Measurements from ENCODE around the gene METTL4. TPM values are rescaled to one million over a fixed set of nuclear protein-coding genes. Genes with fewer than 3 reads are reported as not detected.
A peak's percentile ranks its signal among the peaks of the same experiment; 100 is the strongest.
"Not testable (repeated sequence)": the region's sequence is repeated elsewhere in the genome, so short reads cannot be mapped to it uniquely, and the experiment has no call there.

The METTL4 gene
- total and polyA plus RNA-seq, 5 experiments from 2014 or later: 14.7 to 41.6 (median 17.5) TPM

DNA sequence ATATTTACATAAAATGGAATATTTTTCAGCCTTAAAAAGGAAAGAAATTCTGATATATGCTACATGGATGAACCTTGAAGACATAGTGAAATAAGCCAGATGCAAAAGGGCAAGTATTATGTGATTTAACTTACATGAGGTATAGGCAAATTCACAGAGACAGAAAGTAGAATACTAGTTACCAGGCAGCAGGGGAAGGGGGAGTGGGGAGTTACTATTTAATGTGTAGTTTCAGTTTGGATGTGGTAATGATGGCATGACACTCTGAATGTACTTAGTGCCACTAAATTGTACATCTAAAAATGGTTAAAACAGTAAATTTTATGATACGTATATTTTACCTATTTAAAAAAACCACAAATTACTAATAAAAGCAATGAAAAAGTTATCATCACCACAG lies 12.1 kb downstream of the METTL4 start:
- Mint-ChIP-seq H3K9me3 (no peaks in the 10 kb centered on the region), H3K27ac (peak overlapping the region in 2 of 10 donors; percentile 15 to 46), H3K4me1 (peaks cover 5 to 20% (median 14%) of the 10 kb centered on the region in 4 donors), H3K27me3 (no peaks in the 10 kb centered on the region), H3K4me3 (no peak overlapping the region), H3K36me3 (peaks cover 4 to 62% (median 21%) of the 10 kb centered on the region in 3 donors)
- ATAC-seq (no peak), DNase-seq (no peak)
- POLR2A ChIA-PET: no interaction called here

DNA sequence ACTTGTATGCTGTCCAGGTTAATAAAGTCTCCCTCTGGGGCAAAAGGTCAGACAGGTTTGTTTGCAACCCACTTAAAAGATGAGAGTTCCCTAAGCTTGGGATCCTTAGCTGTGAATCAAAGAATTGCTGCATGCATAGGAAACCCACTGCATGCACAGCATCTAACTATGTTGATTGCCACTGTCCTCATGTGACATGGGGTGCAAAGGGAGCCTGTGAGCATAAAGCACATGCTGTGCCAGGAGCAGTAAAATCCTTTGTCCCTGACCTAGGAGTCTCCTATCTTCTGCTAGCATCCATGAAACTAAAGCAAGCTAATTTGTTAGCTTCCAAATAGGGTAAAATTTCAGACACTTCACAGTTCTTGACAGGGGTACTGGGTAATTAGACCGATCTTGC lies 13.8 kb downstream of the METTL4 start:
- H3K4me3 Mint-ChIP-seq: no peak overlapping the region
- peaks cover 4 to 67% (median 17%) of the 10 kb centered on the region in 3 donors for H3K36me3 Mint-ChIP-seq
- POLR2A ChIA-PET: interaction anchor here (1.3 kb wide), 1 partner anchor 13 kb away, joined by 3 read pairs; no protein-coding TSS in a partner anchor
- H3K9me3 Mint-ChIP-seq: no peaks in the 10 kb centered on the region
- H3K27ac Mint-ChIP-seq: no peak overlapping the region
- no peak for ATAC-seq
- DNase-seq: no peak
- peaks cover 5 to 21% (median 15%) of the 10 kb centered on the region in 4 donors for H3K4me1 Mint-ChIP-seq
- no peaks in the 10 kb centered on the region for H3K27me3 Mint-ChIP-seq

DNA sequence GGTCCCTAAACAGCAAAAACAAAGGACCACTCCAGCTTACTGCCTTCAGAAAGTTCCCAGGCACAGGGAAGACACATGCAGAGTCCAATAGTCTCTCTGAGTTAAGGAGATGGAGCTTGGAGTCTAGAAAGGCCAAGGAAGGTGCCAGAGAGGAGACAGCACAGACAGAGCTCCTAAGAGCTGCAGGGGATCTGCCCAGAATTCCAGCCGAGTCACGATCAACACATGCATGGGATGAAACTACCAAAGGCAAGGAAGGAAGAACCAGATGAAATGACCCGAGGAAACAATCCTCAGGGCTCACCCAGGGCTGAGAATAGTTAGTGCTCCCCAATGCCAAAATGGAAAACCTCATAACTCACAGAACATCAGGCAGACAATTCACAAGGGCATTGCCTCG lies 15.4 kb downstream of the METTL4 start:
- H3K4me1 Mint-ChIP-seq: peaks cover 5 to 21% (median 15%) of the 10 kb centered on the region in 4 donors
- POLR2A ChIA-PET: no interaction called here
- no peaks in the 10 kb centered on the region for H3K27me3 Mint-ChIP-seq
- H3K4me3 Mint-ChIP-seq: no peak overlapping the region
- H3K27ac Mint-ChIP-seq: peak overlapping the region in 5 of 10 donors; percentile 34 to 66 (median 46)
- ATAC-seq (no peak), DNase-seq (no peak)
- H3K36me3 Mint-ChIP-seq: peaks cover 4 to 61% (median 14%) of the 10 kb centered on the region in 3 donors
- no peaks in the 10 kb centered on the region for H3K9me3 Mint-ChIP-seq

DNA sequence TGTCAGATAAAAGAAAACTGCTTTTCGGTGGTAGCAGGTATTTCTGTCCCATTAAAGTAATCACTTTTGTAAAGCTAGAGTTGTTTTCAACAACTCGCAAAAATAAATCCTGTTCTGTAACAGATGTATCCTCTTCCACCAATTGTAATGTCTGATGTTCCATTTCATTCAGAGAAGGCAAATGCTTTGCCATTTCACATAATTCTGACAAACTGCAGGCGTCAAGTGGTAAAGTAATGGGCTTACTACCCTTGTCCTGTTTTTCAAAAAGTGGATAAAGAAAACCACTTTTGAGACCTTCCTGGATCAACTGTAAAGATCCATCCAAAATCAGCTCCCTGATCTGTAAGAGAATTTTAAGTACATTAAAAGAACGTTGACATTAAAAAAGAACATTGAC lies 16.6 kb downstream of the METTL4 start:
- H3K27ac Mint-ChIP-seq: peak overlapping the region in 1 of 10 donors; percentile 39
- no peak for ATAC-seq
- peaks cover 9 to 60% (median 19%) of the 10 kb centered on the region in 3 donors for H3K36me3 Mint-ChIP-seq
- H3K9me3 Mint-ChIP-seq: no peaks in the 10 kb centered on the region
- POLR2A ChIA-PET: interaction anchor here (2.4 kb wide), 1 partner anchor 101 kb away, joined by 6 read pairs; the partner anchor contains the start of gene SMCHD1
- H3K4me3 Mint-ChIP-seq: no peak overlapping the region
- peaks cover 5 to 21% (median 15%) of the 10 kb centered on the region in 4 donors for H3K4me1 Mint-ChIP-seq
- DNase-seq: no peak
- H3K27me3 Mint-ChIP-seq: no peaks in the 10 kb centered on the region

DNA sequence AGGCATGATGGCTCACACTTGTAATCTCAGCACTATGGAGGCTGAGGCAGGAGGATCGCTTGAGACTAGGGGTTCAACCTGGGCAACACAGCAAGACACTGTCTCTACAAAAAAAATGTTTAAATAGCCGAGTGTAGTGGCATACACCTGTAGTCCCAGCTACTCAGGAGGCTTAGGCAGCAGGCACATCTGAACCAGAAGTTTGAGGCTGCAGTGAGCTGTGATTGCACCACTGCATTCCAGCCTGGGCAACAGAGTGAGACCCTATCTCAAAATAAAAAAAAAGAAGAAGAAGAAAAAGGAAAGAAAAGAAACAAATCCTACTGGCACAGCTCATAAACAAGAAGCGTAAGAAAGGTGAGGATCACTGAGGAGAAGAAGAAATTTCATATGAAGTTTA lies 19.9 kb downstream of the METTL4 start:
- Mint-ChIP-seq H3K27me3 (no peaks in the 10 kb centered on the region), H3K4me1 (peaks cover 7 to 21% (median 13%) of the 10 kb centered on the region in 4 donors), H3K4me3 (no peak overlapping the region), H3K36me3 (peaks cover 9 to 72% (median 24%) of the 10 kb centered on the region in 3 donors), H3K27ac (peak overlapping the region in 4 of 10 donors; percentile 4 to 24 (median 7)), H3K9me3 (no peaks in the 10 kb centered on the region)
- ATAC-seq (no peak), DNase-seq (no peak)
- POLR2A ChIA-PET: interaction anchor here (1.5 kb wide), 1 partner anchor 105 kb away, joined by 4 read pairs; the partner anchor contains the start of gene SMCHD1

DNA sequence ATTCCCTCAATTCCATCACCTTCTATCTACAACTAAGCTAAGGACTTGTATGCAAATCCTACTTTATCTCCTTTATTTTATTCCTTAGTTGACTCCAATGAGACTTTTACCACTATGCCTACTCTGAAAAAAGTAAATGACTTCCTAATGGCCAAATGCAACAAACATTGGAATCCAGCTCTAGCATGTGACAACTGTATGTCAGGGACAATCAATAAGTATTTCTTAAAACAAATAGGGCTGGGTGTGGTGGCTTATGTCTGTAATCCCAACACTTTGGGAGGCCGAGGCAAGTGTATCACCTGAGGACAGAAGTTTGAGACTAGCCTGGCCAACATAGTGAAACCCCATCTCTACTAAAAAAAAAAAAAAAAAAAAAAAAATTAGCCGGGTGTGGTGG lies 21.8 kb downstream of the METTL4 start:
- no peak for DNase-seq
- H3K27ac Mint-ChIP-seq: peak overlapping the region in 1 of 10 donors; percentile 75
- no peaks in the 10 kb centered on the region for H3K9me3 Mint-ChIP-seq
- H3K4me1 Mint-ChIP-seq: peaks cover 5 to 18% (median 15%) of the 10 kb centered on the region in 4 donors
- H3K36me3 Mint-ChIP-seq: peaks cover 5 to 67% (median 19%) of the 10 kb centered on the region in 3 donors
- H3K27me3 Mint-ChIP-seq: no peaks in the 10 kb centered on the region
- no peak for ATAC-seq
- no peak overlapping the region for H3K4me3 Mint-ChIP-seq
- POLR2A ChIA-PET: no interaction called here

DNA sequence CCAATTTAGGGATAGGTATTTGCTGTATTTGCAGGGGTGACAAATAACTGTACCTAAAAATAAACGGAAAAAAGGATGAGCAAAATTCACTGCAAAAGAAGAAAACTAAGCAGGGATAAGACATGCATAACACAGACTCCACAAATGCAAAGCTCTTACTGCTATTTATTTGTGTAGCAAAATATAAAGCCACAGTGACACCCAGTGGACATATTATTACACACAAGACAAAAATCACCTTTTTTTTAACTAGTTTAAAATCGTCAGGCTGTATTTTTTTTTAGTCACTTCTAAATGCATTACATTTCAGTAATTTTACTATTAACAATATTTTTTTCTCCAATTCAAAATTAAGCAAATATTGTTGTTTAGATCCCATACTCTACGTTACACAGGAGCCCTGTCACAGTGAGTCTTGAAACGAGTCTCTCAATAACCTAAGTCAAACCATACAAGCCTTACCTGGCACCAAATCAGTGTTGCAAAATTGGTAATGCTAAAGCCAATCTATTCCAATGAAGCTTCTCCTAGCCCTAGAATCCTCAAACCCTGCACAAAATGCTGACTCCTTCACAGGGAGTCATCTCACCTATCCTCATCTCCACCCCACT lies 23.7 kb downstream of the METTL4 start:
- POLR2A ChIA-PET: interaction anchor here (1.0 to 3.0 kb wide), 2 partner anchors 89 to 108 kb away, joined by 4 to 15 read pairs; partner anchors contain the start of gene SMCHD1
- H3K27me3 Mint-ChIP-seq: no peaks in the 10 kb centered on the region
- H3K27ac Mint-ChIP-seq: no peak overlapping the region
- no peak overlapping the region for H3K4me3 Mint-ChIP-seq
- H3K4me1 Mint-ChIP-seq: peaks cover 4 to 18% (median 14%) of the 10 kb centered on the region in 4 donors
- DNase-seq (peak in 3 of 10 donors; percentile 39 to 50 (median 43)), ATAC-seq (peak; percentile 50 to 63)
- peaks cover 5 to 64% (median 19%) of the 10 kb centered on the region in 3 donors for H3K36me3 Mint-ChIP-seq
- no peaks in the 10 kb centered on the region for H3K9me3 Mint-ChIP-seq

DNA sequence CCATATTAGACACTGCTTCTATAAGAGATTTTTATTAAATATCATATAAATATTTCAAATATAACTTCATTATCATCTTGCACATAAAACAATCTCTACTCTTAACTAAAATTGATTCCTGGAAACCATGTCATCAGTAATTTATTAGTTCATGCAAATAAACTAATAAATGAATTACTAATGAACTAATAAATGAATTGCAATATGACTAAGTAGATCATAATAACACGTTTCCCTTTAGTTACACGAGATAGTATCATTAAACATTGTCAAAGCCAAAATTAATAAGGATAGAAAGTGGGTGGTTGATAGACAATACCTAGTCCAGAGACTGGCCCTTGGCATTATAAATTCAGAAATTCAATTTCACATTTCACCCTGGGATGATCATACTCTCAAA lies 26.1 kb downstream of the METTL4 start:
- ATAC-seq (no peak), DNase-seq (no peak)
- H3K4me3 Mint-ChIP-seq: no peak overlapping the region
- peaks cover 0 to 56% (median 11%) of the 10 kb centered on the region in 3 donors for H3K36me3 Mint-ChIP-seq
- peaks cover 3 to 18% (median 16%) of the 10 kb centered on the region in 4 donors for H3K4me1 Mint-ChIP-seq
- no peaks in the 10 kb centered on the region for H3K27me3 Mint-ChIP-seq
- no peak overlapping the region for H3K27ac Mint-ChIP-seq
- no peaks in the 10 kb centered on the region for H3K9me3 Mint-ChIP-seq
- POLR2A ChIA-PET: interaction anchor here (3.0 kb wide), 1 partner anchor 111 kb away, joined by 15 read pairs; the partner anchor contains the start of gene SMCHD1

DNA sequence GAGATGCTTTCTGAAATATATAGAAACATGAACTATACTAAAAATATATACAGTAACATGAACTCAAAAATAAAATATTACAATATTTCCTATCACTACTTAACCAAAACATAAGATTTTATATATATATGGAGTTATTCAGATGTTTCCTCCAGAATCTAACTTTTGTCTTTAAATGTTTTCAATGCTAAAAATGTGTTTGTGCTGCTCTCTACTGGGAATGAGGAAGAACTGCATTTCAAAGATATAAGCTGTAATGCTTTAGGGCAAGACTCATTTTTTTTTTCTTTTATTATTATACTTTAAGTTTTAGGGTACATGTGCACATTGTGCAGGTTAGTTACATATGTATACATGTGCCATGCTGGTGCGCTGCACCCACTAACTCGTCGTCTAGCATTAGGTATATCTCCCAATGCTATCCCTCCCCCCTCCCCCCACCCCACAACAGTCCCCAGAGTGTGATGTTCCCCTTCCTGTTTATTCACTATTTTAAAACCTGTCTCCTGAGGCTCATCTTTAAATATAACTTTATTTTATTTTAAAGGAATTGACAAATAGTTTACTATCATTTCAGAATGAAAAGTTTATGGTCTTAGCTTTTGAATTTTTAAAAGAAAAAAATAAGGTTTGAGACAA lies 29.3 kb downstream of the METTL4 start:
- Mint-ChIP-seq H3K27ac (peak overlapping the region in 1 of 10 donors; percentile 40), H3K36me3 (peaks cover 0 to 60% (median 7%) of the 10 kb centered on the region in 3 donors)
- H3K9me3 Mint-ChIP-seq, H3K27me3 Mint-ChIP-seq, ATAC-seq, H3K4me3 Mint-ChIP-seq, H3K4me1 Mint-ChIP-seq: not testable (repeated sequence)
- DNase-seq: peak in 3 of 10 donors; percentile 40 to 49 (median 43)
- POLR2A ChIA-PET: interaction anchor here (0.6 to 0.9 kb wide), 2 partner anchors 95 to 849 kb away, joined by 3 to 5 read pairs; no protein-coding TSS in a partner anchor

DNA sequence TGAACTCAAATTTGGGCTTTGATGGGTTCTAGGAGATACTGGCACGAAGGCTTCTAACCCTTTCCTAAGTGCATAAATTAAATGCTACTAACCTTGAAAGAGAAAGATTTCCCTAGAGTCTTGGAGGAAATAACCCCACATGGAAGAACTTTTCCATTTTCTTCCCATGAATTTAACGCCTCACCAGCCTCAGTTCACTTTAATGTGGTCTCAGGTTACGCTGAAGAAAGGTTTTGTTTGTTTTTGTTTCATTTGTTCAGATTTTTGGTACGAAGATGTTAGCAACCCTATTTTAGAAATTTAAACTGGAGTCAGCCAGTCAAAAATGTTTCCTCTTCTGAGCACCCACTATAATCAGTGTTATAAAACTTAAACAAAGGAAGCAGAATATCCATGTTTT lies 30.7 kb downstream of the METTL4 start:
- no peak overlapping the region for H3K27ac Mint-ChIP-seq
- H3K4me3 Mint-ChIP-seq: no peak overlapping the region
- POLR2A ChIA-PET: no interaction called here
- H3K27me3 Mint-ChIP-seq: no peaks in the 10 kb centered on the region
- peaks cover 0 to 58% (median 7%) of the 10 kb centered on the region in 3 donors for H3K36me3 Mint-ChIP-seq
- DNase-seq (no peak), ATAC-seq (no peak)
- peaks cover 0 to 9% (median 0%) of the 10 kb centered on the region in 4 donors for H3K4me1 Mint-ChIP-seq
- no peaks in the 10 kb centered on the region for H3K9me3 Mint-ChIP-seq

DNA sequence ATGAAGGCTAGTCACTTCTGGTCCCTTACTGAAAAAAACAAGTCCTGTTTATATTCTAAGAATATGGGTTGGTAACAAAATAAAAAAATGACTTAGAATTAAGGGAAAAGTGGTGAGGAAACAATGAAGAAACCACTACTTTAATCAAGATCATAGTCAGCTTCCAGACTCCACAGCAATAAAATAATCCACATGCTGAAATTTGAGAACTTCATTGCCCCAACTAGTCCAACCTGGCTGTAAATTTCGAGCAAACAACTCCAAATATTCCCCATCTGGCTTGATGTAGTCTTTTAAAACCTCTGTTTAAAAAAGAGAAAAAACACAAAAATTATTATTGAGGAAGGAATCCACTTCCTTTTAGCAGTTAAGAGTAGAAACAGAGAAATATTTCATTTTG lies 32.5 kb downstream of the METTL4 start:
- no peaks in the 10 kb centered on the region for H3K27me3 Mint-ChIP-seq
- POLR2A ChIA-PET: no interaction called here
- no peaks in the 10 kb centered on the region for H3K9me3 Mint-ChIP-seq
- H3K27ac Mint-ChIP-seq: peak overlapping the region in 1 of 10 donors; percentile 58
- peaks cover 0 to 70% (median 7%) of the 10 kb centered on the region in 3 donors for H3K36me3 Mint-ChIP-seq
- no peak overlapping the region for H3K4me3 Mint-ChIP-seq
- no peak for ATAC-seq
- H3K4me1 Mint-ChIP-seq: peaks cover 0 to 21% (median 0%) of the 10 kb centered on the region in 4 donors
- DNase-seq: no peak

DNA sequence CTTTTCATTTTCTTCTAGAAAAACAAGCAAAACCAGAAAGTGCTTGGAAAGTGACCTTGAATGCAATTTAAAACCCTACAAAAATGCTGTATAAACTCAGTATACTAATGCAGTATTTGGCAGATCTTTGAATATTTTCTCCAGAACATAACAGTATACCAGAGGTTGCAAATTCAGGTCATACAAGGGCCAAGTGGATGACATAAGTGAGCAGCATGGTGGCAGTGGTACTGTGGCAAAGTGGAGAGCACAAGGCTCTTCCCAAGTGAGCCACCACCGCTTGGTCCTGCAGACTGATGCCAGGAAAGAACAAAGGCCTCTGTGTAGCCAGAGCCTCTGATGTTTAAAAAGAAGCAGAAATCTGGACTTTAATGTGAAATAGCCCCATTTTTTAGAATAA lies 33.1 kb downstream of the METTL4 start:
- peak overlapping the region in 2 of 10 donors; percentile 11 to 22 for H3K27ac Mint-ChIP-seq
- POLR2A ChIA-PET: interaction anchor here (1.3 kb wide), 1 partner anchor 17 kb away, joined by 3 read pairs; no protein-coding TSS in a partner anchor
- peaks cover 0 to 21% (median 0%) of the 10 kb centered on the region in 4 donors for H3K4me1 Mint-ChIP-seq
- ATAC-seq (no peak), DNase-seq (no peak)
- H3K9me3 Mint-ChIP-seq: no peaks in the 10 kb centered on the region
- H3K36me3 Mint-ChIP-seq: peaks cover 0 to 68% (median 7%) of the 10 kb centered on the region in 3 donors
- H3K4me3 Mint-ChIP-seq: no peak overlapping the region
- no peaks in the 10 kb centered on the region for H3K27me3 Mint-ChIP-seq

DNA sequence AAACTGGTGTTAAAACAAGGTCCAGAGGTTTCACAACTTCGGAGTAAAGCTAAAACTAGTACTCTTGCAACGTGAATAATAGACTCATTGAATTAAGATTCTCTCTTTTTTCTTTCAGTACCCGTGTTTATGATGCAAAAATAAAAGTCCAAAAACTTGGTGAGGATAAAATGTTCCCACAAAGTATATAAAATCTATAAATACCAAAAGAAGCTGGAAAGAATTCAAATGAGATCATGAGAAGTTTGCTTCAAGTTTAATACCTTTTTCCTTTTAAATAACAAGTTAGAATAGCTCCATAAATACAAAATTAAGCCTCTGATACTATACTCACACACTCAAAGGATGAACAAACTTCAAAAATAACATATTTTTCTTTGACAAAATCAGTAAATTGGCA lies 34.0 kb downstream of the METTL4 start:
- Mint-ChIP-seq H3K4me3 (no peak overlapping the region), H3K27me3 (no peaks in the 10 kb centered on the region), H3K4me1 (peaks cover 0 to 19% (median 0%) of the 10 kb centered on the region in 4 donors), H3K36me3 (peaks cover 8 to 69% (median 15%) of the 10 kb centered on the region in 3 donors), H3K27ac (no peak overlapping the region), H3K9me3 (peaks cover 0 to 6% (median 0%) of the 10 kb centered on the region in 9 donors)
- POLR2A ChIA-PET: interaction anchor here (1.3 kb wide), 1 partner anchor 16 kb away, joined by 3 read pairs; no protein-coding TSS in a partner anchor
- no peak for DNase-seq
- ATAC-seq: no peak
